ENCODE measurements around the gene HEPH.
"Not testable (repeated sequence)": the region's sequence is repeated elsewhere in the genome, so short reads cannot be mapped to it uniquely, and the experiment has no call there.

HEPH gene

DNA sequence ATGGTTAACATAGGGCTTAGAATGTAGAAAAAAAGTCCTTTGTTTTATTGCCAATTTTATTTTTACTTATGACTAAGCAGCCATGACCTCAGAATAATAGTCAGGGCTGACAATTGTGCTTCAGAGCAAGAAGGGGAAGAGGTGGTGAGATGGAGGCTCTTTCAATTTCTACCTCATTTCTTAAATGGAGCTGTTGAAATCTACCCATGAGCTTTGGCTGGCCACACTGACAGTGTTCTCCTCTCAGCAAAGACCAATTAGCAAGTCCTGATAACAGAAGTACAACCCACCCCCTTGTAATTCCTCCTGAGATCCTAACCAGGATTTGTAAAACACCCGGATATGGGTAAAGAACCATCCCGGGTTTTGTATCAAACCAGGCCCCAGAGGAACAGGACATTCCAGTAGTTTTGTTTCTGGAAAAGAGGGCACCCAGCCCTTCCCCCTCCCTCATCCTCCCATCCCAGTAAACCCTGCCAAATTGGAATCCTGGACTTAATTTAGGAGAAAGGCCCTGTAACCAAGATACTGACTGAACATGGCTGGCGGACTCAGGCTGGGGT lies at the start of gene HEPH:
TSS of gene HEPH (plus strand) at position 399 of the 563 bp plus-strand sequence. CDS start 6,324 bp downstream, outside the sequence.
- no peak for DNase-seq

DNA sequence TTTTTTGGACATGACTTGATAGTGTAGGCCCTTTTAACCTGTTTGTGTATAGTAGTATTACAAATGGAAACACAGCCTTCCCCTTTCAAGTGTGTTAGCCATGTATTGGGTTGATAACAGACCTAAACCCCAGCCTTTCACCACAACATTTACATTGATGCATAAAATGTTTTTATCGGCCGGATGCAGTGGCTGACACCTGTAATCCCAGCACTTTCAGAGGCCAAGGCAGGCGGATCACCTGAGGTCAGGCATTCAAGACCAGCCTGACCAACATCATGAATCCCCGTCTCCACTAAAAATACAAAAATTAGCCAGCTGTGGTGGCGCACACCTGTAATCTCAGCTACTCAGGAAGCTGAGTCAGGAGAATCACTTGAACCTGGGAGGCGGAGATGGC lies 45.3 kb upstream of the HEPH start:
- not testable (repeated sequence) for DNase-seq

- DNase-seq = not testable (repeated sequence)
Observed at GRCh38 chrX:66121354-66121753, 42.7 kb upstream of the HEPH start.

DNA sequence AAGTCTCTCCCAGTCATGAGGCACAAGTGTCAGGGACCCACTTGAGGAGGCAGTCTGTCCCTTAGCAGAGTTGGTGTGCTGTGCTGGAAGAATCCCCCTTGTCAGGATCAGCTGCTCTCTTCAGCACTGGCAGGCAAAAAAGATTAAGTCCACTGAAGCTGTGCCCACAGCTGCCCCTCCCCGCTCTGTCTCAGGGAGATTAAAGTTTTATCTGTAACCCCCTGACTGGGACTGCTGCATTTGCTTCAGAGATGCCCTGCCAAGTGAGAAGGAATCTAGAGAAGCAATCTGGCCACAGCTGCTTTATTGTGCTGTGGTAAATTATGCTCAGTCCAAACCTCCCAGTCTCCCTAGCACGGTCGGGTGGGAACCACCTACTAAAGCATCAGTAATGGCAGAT lies 37.4 kb upstream of the HEPH start:
- no peak for DNase-seq

- no peak for DNase-seq
Observed at GRCh38 chrX:66130469-66130868, 33.6 kb upstream of the HEPH start.

GRCh38 chrX:66135284-66135683 lies 28.8 kb upstream of the HEPH start:
- not testable (repeated sequence) for DNase-seq

GRCh38 chrX:66142351-66142750 lies 21.7 kb upstream of the HEPH start:
- DNase-seq = no peak

DNA sequence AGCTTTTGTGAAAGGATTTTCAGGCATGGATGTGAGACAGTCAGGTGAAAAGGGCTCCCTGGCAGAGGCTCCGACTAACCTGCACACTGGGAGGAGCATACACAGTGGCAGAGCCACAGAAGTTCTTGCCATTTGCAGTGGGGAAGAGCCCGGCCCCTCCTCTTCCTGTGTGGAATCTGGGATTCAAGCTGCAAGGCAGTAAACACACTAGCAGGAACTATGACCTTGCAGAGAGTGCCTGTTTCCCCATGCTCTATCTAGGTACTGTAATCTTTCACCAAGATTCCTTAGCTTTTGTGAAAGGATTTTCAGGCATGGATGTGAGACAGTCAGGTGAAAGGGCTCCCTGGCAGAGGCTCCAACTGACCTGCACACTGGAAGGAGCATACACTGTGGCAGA lies 19.8 kb upstream of the HEPH start:
- DNase-seq = no peak

DNA sequence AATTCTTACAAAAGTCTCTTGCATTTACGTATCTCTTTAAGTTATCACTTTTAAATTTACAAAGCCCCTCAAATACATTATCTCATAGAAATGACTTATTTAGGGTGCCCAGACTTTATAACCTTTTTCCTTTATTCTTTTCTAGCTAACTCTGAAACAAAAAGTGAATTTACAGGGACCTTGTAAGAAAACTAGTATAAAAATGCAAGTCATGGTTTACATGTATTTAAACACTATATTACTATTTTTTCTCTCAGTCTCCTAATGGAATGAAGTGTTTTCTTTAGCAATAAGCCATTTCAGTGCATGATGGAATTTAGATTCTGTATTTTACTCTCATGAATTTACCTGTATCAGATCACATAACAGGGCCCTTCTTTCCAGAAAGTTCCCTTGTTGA lies 14.5 kb upstream of the HEPH start:
- no peak for DNase-seq

- no peak for DNase-seq
Observed at GRCh38 chrX:66150163-66150562, 13.9 kb upstream of the HEPH start.

GRCh38 chrX:66162331-66162822 lies 1.7 kb upstream of the HEPH start:
- DNase-seq = no peak

DNA sequence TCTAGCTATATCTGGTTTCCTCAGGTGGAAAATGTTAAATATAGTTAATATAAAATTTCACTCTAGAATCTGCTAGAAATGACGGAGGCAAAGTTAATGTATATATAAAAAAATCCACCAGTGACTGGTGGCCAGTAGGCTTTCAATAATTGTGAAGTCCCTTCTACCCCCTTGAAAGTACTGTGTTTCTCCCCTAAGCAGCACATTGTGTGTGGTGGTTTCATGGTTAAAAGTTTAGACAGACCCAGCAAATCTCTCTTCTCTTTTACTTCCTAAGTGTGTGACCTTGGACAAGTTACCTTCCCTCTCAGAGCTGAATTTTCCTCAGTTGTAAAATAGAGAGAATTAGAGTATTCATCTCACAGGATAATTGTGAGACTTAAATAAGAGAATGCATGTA lies 600 bp upstream of the HEPH start:
- no peak for DNase-seq

GRCh38 chrX:66164470-66164869 lies 423 bp downstream of the HEPH start:
- no peak for DNase-seq

GRCh38 chrX:66164931-66165330 lies 884 bp downstream of the HEPH start:
- no peak for DNase-seq

DNA sequence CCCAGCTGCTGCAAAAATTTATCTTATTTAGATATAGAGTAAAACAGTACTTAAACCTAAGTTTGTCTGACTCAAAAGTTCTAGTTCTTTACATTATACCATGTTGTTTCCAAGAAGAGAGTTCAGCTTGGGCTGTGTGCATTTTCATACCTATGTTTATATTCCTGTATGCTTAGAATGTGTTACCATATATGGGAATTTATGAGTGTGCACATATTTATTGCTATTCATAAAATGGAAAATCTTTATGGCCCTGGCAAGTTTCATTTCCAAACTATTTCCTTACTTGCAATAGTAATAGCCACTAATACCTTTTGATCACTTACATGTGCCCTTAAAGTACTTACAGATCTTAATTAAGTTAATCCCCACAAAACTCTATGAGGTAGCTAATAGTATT lies 2.6 kb downstream of the HEPH start:
- DNase-seq = no peak

- DNase-seq = no peak
Observed at GRCh38 chrX:66167431-66167830, 3.4 kb downstream of the HEPH start.

DNA sequence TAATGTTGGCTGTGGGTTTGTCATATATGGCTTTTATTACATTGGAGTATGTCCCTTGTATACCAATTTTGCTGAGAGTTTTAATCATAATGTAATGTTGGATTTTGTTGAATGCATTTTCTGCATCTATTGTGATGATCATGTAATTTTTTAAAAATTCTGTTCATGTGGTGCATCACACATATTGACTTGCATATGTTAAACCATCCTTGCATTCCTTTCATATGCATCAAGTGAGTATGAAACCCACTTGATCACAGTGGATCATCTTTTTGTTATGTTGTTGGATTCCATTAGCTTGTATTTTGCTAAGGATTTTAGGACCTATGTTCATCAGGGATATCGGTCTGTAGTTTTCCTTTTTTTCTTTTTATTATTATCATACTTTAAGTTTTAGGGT lies 12.1 kb downstream of the HEPH start:
- no peak for DNase-seq

DNA sequence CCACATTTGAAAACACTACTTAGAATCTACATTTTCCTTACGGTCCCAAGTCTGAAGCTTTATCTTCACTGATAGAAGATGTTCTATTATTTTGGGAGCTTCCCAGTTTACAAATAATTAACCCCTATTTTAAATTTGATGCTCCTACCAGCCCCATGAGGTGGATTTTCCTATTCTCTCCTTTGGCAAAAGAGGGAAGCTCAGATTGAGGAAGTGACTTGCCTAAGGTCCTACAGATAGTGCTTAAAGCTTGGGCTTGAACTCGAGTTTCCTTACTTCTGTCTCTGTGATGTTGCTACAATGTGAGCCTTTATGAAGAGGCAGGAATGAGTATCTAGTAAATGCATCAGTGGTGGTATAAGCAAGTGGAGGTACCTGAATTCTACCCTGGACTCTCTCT lies 27.5 kb downstream of the HEPH start:
- no peak for DNase-seq

DNA sequence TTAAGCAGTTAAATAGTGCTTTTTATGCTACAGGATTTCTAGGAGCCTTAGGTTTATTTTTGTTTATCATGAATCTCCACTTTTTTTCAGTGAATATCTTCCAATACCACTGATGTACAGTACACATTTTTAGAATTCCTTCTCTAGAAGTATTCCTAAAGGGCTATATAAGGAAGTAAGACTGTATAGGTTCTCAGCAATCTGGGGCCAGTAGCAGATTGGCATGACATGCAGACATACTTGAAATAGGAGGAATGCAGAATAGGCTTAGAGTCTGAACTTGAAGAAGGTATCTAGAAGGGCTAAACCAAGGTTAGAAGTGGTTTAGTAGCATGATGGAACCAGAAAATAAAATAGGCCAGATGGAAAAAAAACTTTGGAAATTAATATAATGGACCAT lies 29.8 kb downstream of the HEPH start:
- DNase-seq = no peak

GRCh38 chrX:66200050-66200664 lies 36.1 kb downstream of the HEPH start:
- no peak for DNase-seq

GRCh38 chrX:66200855-66201795 lies 37.1 kb downstream of the HEPH start:
- no peak for DNase-seq

DNA sequence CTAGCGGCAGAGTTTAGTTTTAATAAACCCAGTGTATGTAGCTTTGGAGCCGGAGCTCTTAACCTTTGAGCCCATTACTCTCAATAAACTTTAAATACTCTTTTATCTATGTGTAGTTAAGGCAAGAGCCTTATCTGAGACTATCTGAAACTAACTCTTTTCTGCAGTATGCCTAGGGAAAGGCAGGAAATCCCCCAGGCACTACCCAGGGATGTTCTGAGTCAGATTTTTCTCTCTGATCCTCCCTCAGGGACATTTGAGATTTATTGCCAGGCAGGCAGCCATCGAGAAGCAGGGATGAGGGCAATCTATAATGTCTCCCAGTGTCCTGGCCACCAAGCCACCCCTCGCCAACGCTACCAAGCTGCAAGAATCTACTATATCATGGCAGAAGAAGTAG lies 39.1 kb downstream of the HEPH start:
- no peak for DNase-seq

- DNase-seq = no peak
Observed at GRCh38 chrX:66221856-66222255, 57.8 kb downstream of the HEPH start.

GRCh38 chrX:66232296-66232695 lies 68.2 kb downstream of the HEPH start:
- DNase-seq = no peak

All from NCI-H1694 treated with DMSO at 0.1 percent for 48 hours (cell line).